A673 (cell line): ENCODE data around the gene SAA4. TPM values are rescaled to one million over a fixed set of nuclear protein-coding genes. Genes with fewer than 3 reads are reported as not detected.

Experiments
- BruUV-seq: library from RNA; stranded (reverse); fragments of 400-500 nt; replicated peaks from 2 replicates; lab custom pipeline; 2021; lab: Mats Ljungman, UMichigan
- CTCF ChIA-PET: fragments of 300-600 bp; sonication (Branson Sonifier 250); formaldehyde crosslinking; loops from one replicate; lab custom pipeline; 2022; ENCODE audit warnings: antibody characterized with exemption; lab: Charles Lee
- POLR2A ChIA-PET: fragments of 300-600 bp; sonication (Branson Sonifier 250); formaldehyde crosslinking; loops from one replicate; lab custom pipeline; 2022; ENCODE audit warnings: antibody characterized with exemption; ENCODE audit not compliant: low non-redundant PET; lab: Charles Lee
- DNase-seq: peaks from one replicate; pipeline ENCODE4 v3.0.0-alpha.2; 2015; ENCODE audit warnings: low spot score
- H3K27ac ChIP-seq: fragments of 200-600 bp; sonication (generic); 2 replicates; pipeline ENCODE4 v1.5.1; 2016; ENCODE audit warnings: mixed run types, low read depth, mild to moderate bottlenecking, mixed read lengths, antibody characterized with exemption, low read length; ENCODE audit not compliant: poor library complexity, severe bottlenecking
- H3K27me3 ChIP-seq: fragments of 200-600 bp; sonication (generic); replicated peaks from 2 replicates; pipeline ENCODE4 v1.6.1; 2017; ENCODE audit warnings: mixed run types, low read depth, mild to moderate bottlenecking, mixed read lengths, antibody characterized with exemption, low read length; ENCODE audit not compliant: insufficient read depth, poor library complexity
- H3K36me3 ChIP-seq: fragments of 200-600 bp; sonication (generic); 2 replicates; pipeline ENCODE4 v1.6.1; 2016; ENCODE audit warnings: mixed run types, mild to moderate bottlenecking, mixed read lengths, antibody characterized with exemption, low read length; ENCODE audit not compliant: insufficient read depth, poor library complexity, severe bottlenecking
- H3K4me1 ChIP-seq: fragments of 200-600 bp; sonication (generic); 2 replicates; pipeline ENCODE4 v1.6.1; 2017; ENCODE audit warnings: mixed run types, mild to moderate bottlenecking, mixed read lengths, antibody characterized with exemption, low read length; ENCODE audit not compliant: insufficient read depth, poor library complexity, severe bottlenecking
- H3K4me3 ChIP-seq: fragments of 200-600 bp; sonication (generic); 2 replicates; pipeline ENCODE4 v1.5.1; 2016; ENCODE audit warnings: low read depth, mixed run types, mild to moderate bottlenecking, mixed read lengths, low read length; ENCODE audit not compliant: poor library complexity, severe bottlenecking
- H3K9me3 ChIP-seq: fragments of 200-600 bp; sonication (generic); 2 replicates; pipeline ENCODE4 v1.6.1; 2016; ENCODE audit warnings: mixed run types, low read depth, mild to moderate bottlenecking, mixed read lengths, antibody characterized with exemption, low read length; ENCODE audit not compliant: poor library complexity, severe bottlenecking
- EZH2 ChIP-seq: fragments of 200-600 bp; sonication (generic); IDR thresholded peaks from 2 replicates; pipeline ENCODE4 v1.6.1; 2017; ENCODE audit warnings: borderline replicate concordance, low read depth, mild to moderate bottlenecking, mixed read lengths, antibody characterized with exemption, low read length; ENCODE audit not compliant: poor library complexity, severe bottlenecking
- intact Hi-C: fragments of 100-400 bp; cut with micrococcal nuclease; formaldehyde crosslinking; loops from one replicate; pipeline ENCODE4 v1.10.0; 2022; ENCODE audit not compliant: unreplicated experiment
- total RNA-seq: library from RNA; stranded (reverse); gene quantifications from 2 replicates; pipeline ENCODE4 v1.2.3, GENCODE V29; 2021
- TF ChIP-seq, protein P1 (sequence below): fragments of 300-800, 200-600 bp; sonication (generic); conservative IDR thresholded peaks from 2 replicates; pipeline ENCODE4 v1.5.1; 2017; ENCODE audit warnings: low read depth, mild to moderate bottlenecking, antibody characterized with exemption, low read length, moderate library complexity, mixed read lengths

The SAA4 gene
- total RNA-seq, 1 experiment from 2014 or later: not detected

GRCh38 chr11:18245396-18245795 lies 8.8 kb upstream of the SAA4 start:
- intact Hi-C loops: loop anchor here (10.0 kb wide), 1 partner anchor 489 kb away; no protein-coding TSS in a partner anchor
- ChIA-PET POLR2A (no interaction called here), CTCF (no interaction called here)
- no peaks in the 10 kb centered on the region for H3K27me3 ChIP-seq
- TF ChIP-seq EZH2: no peak
- TF ChIP-seq, protein P1, sequence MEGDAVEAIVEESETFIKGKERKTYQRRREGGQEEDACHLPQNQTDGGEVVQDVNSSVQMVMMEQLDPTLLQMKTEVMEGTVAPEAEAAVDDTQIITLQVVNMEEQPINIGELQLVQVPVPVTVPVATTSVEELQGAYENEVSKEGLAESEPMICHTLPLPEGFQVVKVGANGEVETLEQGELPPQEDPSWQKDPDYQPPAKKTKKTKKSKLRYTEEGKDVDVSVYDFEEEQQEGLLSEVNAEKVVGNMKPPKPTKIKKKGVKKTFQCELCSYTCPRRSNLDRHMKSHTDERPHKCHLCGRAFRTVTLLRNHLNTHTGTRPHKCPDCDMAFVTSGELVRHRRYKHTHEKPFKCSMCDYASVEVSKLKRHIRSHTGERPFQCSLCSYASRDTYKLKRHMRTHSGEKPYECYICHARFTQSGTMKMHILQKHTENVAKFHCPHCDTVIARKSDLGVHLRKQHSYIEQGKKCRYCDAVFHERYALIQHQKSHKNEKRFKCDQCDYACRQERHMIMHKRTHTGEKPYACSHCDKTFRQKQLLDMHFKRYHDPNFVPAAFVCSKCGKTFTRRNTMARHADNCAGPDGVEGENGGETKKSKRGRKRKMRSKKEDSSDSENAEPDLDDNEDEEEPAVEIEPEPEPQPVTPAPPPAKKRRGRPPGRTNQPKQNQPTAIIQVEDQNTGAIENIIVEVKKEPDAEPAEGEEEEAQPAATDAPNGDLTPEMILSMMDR: no peak
- no peak for DNase-seq
- BruUV-seq: no TSS peak
- no peaks in the 10 kb centered on the region for H3K9me3 ChIP-seq
- H3K4me1 ChIP-seq: no peaks in the 10 kb centered on the region
- H3K36me3 ChIP-seq: no peaks in the 10 kb centered on the region
- no peak overlapping the region for H3K27ac ChIP-seq
- no peak overlapping the region for H3K4me3 ChIP-seq

- TF ChIP-seq, protein P1: peak; percentile 81
- TF ChIP-seq EZH2: no peak
- H3K27ac ChIP-seq: no peak overlapping the region
- ChIA-PET CTCF (interaction anchor here (0.5 to 1.3 kb wide), 9 partner anchors 26 to 487 kb away, joined by 3 to 8 read pairs (median 4); partner anchors contain the start of gene LDHA), POLR2A (interaction anchor here (0.6 kb wide), 1 partner anchor 282 kb away, joined by 3 read pairs; no protein-coding TSS in a partner anchor)
- no peaks in the 10 kb centered on the region for H3K4me1 ChIP-seq
- no peaks in the 10 kb centered on the region for H3K9me3 ChIP-seq
- BruUV-seq: no TSS peak
- intact Hi-C loops: loop anchor here (2.0 to 10.0 kb wide), 2 partner anchors 407 to 491 kb away; no protein-coding TSS in a partner anchor
- peaks cover 8% of the 10 kb centered on the region for H3K27me3 ChIP-seq
- peak; percentile 75 for DNase-seq
- no peaks in the 10 kb centered on the region for H3K36me3 ChIP-seq
- H3K4me3 ChIP-seq: no peak overlapping the region
Measured at GRCh38 chr11:18243783-18244362, 7.3 kb upstream of the SAA4 start.

DNA sequence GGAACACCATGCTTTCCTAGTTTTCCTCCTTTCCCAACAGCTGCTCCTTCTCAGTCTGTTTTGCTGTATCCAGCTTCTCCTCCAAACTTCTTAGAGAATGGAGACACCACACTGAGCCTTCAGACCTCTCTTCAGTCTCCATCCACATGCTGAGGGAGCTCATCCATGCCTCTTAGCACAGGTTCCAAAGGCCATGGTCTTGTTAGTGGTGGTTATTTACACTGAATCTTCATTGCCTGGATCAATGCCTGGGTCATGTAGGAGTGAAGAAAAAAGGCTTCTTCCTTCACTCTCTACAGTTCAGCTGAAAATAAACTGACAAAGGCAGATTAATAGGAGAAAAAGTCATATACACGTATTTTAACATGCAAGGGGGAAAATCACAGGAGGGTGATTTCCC lies 3.1 kb upstream of the SAA4 start:
- intact Hi-C loops: loop anchor here (10.0 kb wide), 1 partner anchor 495 kb away; no protein-coding TSS in a partner anchor
- Histone ChIP-seq H3K9me3 (no peaks in the 10 kb centered on the region), H3K27ac (no peak overlapping the region), H3K36me3 (no peaks in the 10 kb centered on the region), H3K4me3 (no peak overlapping the region), H3K27me3 (peaks cover 27% of the 10 kb centered on the region), H3K4me1 (no peaks in the 10 kb centered on the region)
- ChIA-PET POLR2A (no interaction called here), CTCF (no interaction called here)
- BruUV-seq: no TSS peak
- TF ChIP-seq EZH2: no peak
- TF ChIP-seq, protein P1: no peak
- DNase-seq: no peak
